B cell (primary cell): ENCODE results near the gene PARP3. TPM values are rescaled to one million over a fixed set of nuclear protein-coding genes. Genes with fewer than 3 reads are reported as not detected.

Experiments used
- ATAC-seq: fragments of 200-7000 bp; cut with Tn5 transposase; one replicate; pipeline ENCODE4 v1.10.0; 2021; ENCODE audit warnings: low read depth, mild to moderate bottlenecking, moderate number of reproducible peaks, moderate library complexity
- CTCF ChIA-PET: fragments of 350-600 bp; sonication (Branson Sonifier 250); formaldehyde crosslinking; loops from one replicate; lab custom pipeline; 2021; ENCODE audit warnings: antibody characterized with exemption, inconsistent platforms; lab: Charles Lee
- POLR2A ChIA-PET: fragments of 350-600 bp; sonication (Branson Sonifier 250); formaldehyde crosslinking; loops from one replicate; lab custom pipeline; 2021; ENCODE audit warnings: antibody characterized with exemption; lab: Charles Lee
- DNase-seq: peaks from one replicate; pipeline ENCODE4 v3.0.0; 2013
- H2AFZ ChIP-seq: 2 replicates; pipeline ENCODE4 v1.6.1; 2012; ENCODE audit warnings: mild to moderate bottlenecking, low read depth, low read length; ENCODE audit not compliant: insufficient read depth, poor library complexity, severe bottlenecking
- H3K27ac ChIP-seq, 2 donors: 1 replicate in 1 of 2; 2 replicates in 1 of 2; pipeline ENCODE4 v1.5.1; 2012 to 2013; ENCODE audit warnings: low read length in 2 of 2, mild to moderate bottlenecking in 2 of 2, moderate library complexity in 1 of 2
- H3K27me3 ChIP-seq, 4 experiments: fragments of 200-600 bp in 1 of 4; sonication (generic) in 1 of 4; replicated peaks in 1 of 4; 1 replicate in 2 of 4; 2 replicates in 2 of 4; pipeline versions ENCODE4 v1.6.1 to v1.7.0; 2013 to 2016; ENCODE audit warnings: low read length in 3 of 4, mild to moderate bottlenecking in 2 of 4, mixed read lengths in 1 of 4, moderate library complexity in 1 of 4; ENCODE audit not compliant: insufficient read depth in 4 of 4, control insufficient read depth in 3 of 4; ENCODE audit errors: control extremely low read depth in 1 of 4
- H3K36me3 ChIP-seq, 2 experiments: replicated peaks in 1 of 2; 1 replicate in 1 of 2; 2 replicates in 1 of 2; pipeline versions ENCODE4 v1.6.1 to v1.7.1; 2013; ENCODE audit warnings: low read length in 1 of 2; ENCODE audit not compliant: insufficient read depth in 2 of 2, control insufficient read depth in 1 of 2; ENCODE audit errors: control extremely low read depth in 1 of 2, extremely low read depth in 1 of 2
- H3K4me1 ChIP-seq, 2 donors: fragments of 200-600 bp in 1 of 2; sonication (generic) in 1 of 2; 1 replicate in 1 of 2; 2 replicates in 1 of 2; pipeline versions ENCODE4 v1.5.1 to v1.6.1; 2013 to 2017; ENCODE audit warnings: low read length in 2 of 2; ENCODE audit not compliant: control insufficient read depth in 2 of 2, insufficient read depth in 2 of 2
- H3K4me2 ChIP-seq: replicated peaks from 2 replicates; pipeline ENCODE3; 2012; ENCODE audit warnings: mild to moderate bottlenecking, low read depth, low read length; ENCODE audit not compliant: poor library complexity, severe bottlenecking
- H3K4me3 ChIP-seq, 5 experiments: fragments of 200-600 bp in 1 of 5; sonication (generic) in 1 of 5; 1 replicate in 3 of 5; 2 replicates in 2 of 5; pipeline versions ENCODE4 v1.5.1 to v1.7.0; 2011 to 2016; ENCODE audit warnings: low read length in 4 of 5, mild to moderate bottlenecking in 4 of 5, low read depth in 2 of 5, control low read depth in 1 of 5, moderate library complexity in 1 of 5; ENCODE audit not compliant: insufficient read depth in 1 of 5; ENCODE audit errors: control extremely low read depth in 1 of 5, extremely low read depth in 1 of 5
- H3K79me2 ChIP-seq: fragments of 200-600 bp; sonication (generic); one replicate; pipeline ENCODE4 v1.6.0; 2016; ENCODE audit warnings: low read length; ENCODE audit not compliant: control insufficient read depth, insufficient read depth
- H3K9ac ChIP-seq: fragments of 200-600 bp; sonication (generic); 2 replicates; pipeline ENCODE4 v1.6.1; 2017; ENCODE audit warnings: mild to moderate bottlenecking, low read length, moderate library complexity
- H3K9me3 ChIP-seq, 3 donors: one replicate each; pipeline versions ENCODE4 v1.6.1 to v1.7.1; 2013; ENCODE audit warnings: low read length in 2 of 3; ENCODE audit not compliant: control insufficient read depth in 2 of 3, insufficient read depth in 1 of 3; ENCODE audit errors: control extremely low read depth in 1 of 3
- H4K20me1 ChIP-seq: 2 replicates; pipeline ENCODE4 v1.6.0; 2012; ENCODE audit warnings: mild to moderate bottlenecking, low read length; ENCODE audit not compliant: insufficient read depth, control insufficient read depth, poor library complexity, severe bottlenecking
- H3K27ac Mint-ChIP-seq: one replicate; pipeline ENCODE4 v1.8.0; 2021; ENCODE audit warnings: mixed read lengths
- H3K27me3 Mint-ChIP-seq: one replicate; pipeline ENCODE4 v1.8.0; 2021; ENCODE audit warnings: mixed read lengths
- H3K4me1 Mint-ChIP-seq: one replicate; pipeline ENCODE4 v1.8.0; 2021; ENCODE audit warnings: mixed read lengths
- H3K4me3 Mint-ChIP-seq: one replicate; pipeline ENCODE4 v1.8.0; 2021; ENCODE audit warnings: mixed read lengths
- H3K9me3 Mint-ChIP-seq: one replicate; pipeline ENCODE4 v1.8.0; 2022; ENCODE audit warnings: mixed read lengths; ENCODE audit not compliant: insufficient read depth
- CTCF ChIP-seq: fragments of 200-600 bp; IDR thresholded peaks from one replicate; pipeline ENCODE4 v1.8.0; 2022; ENCODE audit warnings: antibody characterized with exemption, mild to moderate bottlenecking
- EZH2 ChIP-seq: IDR thresholded peaks from 2 replicates; pipeline ENCODE4 v1.6.1; 2012; ENCODE audit warnings: borderline replicate concordance, low read depth, mild to moderate bottlenecking, moderate library complexity, low read length; ENCODE audit not compliant: insufficient read depth, poor library complexity, severe bottlenecking
- WGBS: methylation state at CpG from one replicate; pipeline ENCODE4 v1.1.5; 2013; ENCODE audit warnings: missing lambda C conversion rate; ENCODE audit not compliant: insufficient coverage; 5-methylcytosine and 5-hydroxymethylcytosine counted together
- intact Hi-C: fragments of 100-400 bp; cut with micrococcal nuclease; formaldehyde crosslinking; loops from one replicate; pipeline ENCODE4 v1.10.0; 2022
- polyA minus RNA-seq: library from RNA; depleted of rRNA, polyadenylated mRNA; stranded (reverse); fragments of >200 nt; gene quantifications from 2 replicates; pipeline ENCODE4 v1.2.3, GENCODE V29; 2012
- polyA plus RNA-seq: library from polyadenylated mRNA; depleted of rRNA; stranded (reverse); fragments of >200 nt; gene quantifications from 2 replicates; pipeline ENCODE4 v1.2.3, GENCODE V29; 2012
- total RNA-seq, 2 donors: library from RNA; stranded (reverse); fragments of 120-200 nt in 1 of 2; gene quantifications; 1 replicate in 1 of 2; 2 replicates in 1 of 2; pipeline versions ENCODE4 v1.2.3 to v1.2.4, GENCODE V29; 2013 to 2022

PARP3 gene
- total RNA-seq (17.3 and 17.7 TPM in 2 replicates), polyA plus RNA-seq (20.3 and 29.7 TPM in 2 replicates), polyA minus RNA-seq (22.5 and 27.4 TPM in 2 replicates)
- 19.7 TPM for total RNA-seq (2013)

DNA sequence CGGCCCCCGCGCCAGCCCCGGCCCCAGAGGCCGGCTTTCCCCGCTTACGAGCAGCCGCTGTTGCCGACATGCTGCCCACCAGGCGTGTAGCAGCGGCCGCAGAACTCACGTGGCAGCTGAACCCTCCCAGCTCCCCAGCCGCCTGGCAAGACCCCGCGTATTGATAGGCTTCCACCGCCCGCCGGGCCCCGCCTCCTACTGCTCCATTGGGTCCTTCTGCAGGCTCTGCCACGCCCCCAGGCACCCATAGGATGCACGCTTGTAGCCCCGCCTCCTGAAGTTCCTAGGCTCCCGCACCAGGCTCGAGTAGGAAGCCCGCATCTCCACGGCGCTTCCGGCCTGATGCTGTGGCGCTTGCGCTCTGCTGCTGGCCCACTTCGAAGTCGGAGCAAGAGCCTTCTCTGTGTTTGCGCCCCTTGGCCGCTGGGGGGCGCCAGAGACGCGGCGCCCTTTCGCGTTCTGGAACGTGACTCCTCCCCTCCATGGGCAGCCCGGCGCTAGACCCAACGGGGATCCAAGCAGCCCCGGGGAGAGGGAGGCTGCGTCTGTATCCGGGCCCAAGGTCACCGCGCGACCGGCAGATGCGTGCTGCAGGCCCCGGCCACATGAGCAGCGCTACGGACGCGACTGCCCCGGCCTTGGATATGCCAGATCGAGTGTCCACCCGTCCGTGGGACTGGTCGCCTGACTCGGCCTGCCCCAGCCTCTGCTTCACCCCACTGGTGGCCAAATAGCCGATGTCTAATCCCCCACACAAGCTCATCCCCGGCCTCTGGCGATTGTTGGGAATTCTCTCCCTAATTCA lies at the start of gene PARP3, which contains the start of gene RRP9:
PARP3 (plus strand) TSS at position 566 of the 805 bp plus-strand sequence. CDS start 993 bp downstream, outside the sequence.
RRP9 (minus strand) TSS at position 107 of the 805 bp plus-strand sequence; CDS start at position 70, 37 bp downstream.
- Histone ChIP-seq H3K27me3 (no peaks in the 10 kb centered on the region), H3K4me1 (peaks cover 22 to 26% of the 10 kb centered on the region in 2 donors), H3K4me2 (peak within 1 kb of the TSS; percentile 96), H3K79me2 (peaks cover 21% of the 10 kb centered on the region), H3K9me3 (no peaks in the 10 kb centered on the region), H3K27ac (peak within 1 kb of the TSS; percentile 72 to 74), H3K4me3 (peak within 1 kb of the TSS; percentile 43 to 90 (median 88)), H3K36me3 (peaks cover 0 to 26% of the 10 kb centered on the region in 2 experiments), H3K9ac (peak within 1 kb of the TSS; percentile 79), H4K20me1 (no peaks in the 10 kb centered on the region), H2AFZ (peak within 1 kb of the TSS; percentile 92)
- Mint-ChIP-seq H3K27ac (peak within 1 kb of the TSS; percentile 94), H3K9me3 (no peaks in the 10 kb centered on the region), H3K4me1 (peaks cover 36% of the 10 kb centered on the region), H3K4me3 (peak within 1 kb of the TSS; percentile 95), H3K27me3 (no peaks in the 10 kb centered on the region)
- WGBS = under 1% methylated on average over 67 of the region's 67 CpGs
- TF ChIP-seq CTCF = peak; percentile 100
- TF ChIP-seq EZH2 = no peak
- intact Hi-C loops = loop anchor here (1.0 to 5.0 kb wide), 8 partner anchors 32 to 555 kb away; partner anchors contain the start of genes ABHD14B, MANF, POC1A and RPL29
- DNase-seq (peak; percentile 100), ATAC-seq (peak; percentile 94)
- ChIA-PET POLR2A (interaction anchor here (0.6 to 2.5 kb wide), 5 partner anchors 28 to 557 kb away, joined by 3 to 13 read pairs (median 6); partner anchors contain the start of genes ABHD14A, ABHD14B, MANF and RPL29), CTCF (interaction anchor here (0.7 to 3.4 kb wide), 14 partner anchors 10 to 252 kb away, joined by 3 to 45 read pairs (median 6); partner anchors contain the start of genes ABHD14A, ABHD14B, ACY1 and PCBP4)
